ENCODE measurements around the gene ORC2.
"Not testable (repeated sequence)": the region's sequence is repeated elsewhere in the genome, so short reads cannot be mapped to it uniquely, and the experiment has no call there.

The ORC2 gene

GRCh38 chr2:200976710-200977109, 13.2 kb upstream of the ORC2 start:
- H2BK15ac ChIP-seq (ENCODE audit: low read depth, poor library complexity, severe bottlenecking): no peak overlapping the region
- no peak overlapping the region for H3K4me2 ChIP-seq (ENCODE audit: low read length, poor library complexity, severe bottlenecking)
- H3K9ac ChIP-seq (ENCODE audit: low read length): no peak overlapping the region
- H3K18ac ChIP-seq (ENCODE audit: low read depth in 1 of 2, low read length in 2 of 2): no peak overlapping the region
- no peak overlapping the region for H3K4me3 ChIP-seq (ENCODE audit: insufficient read depth in 1 of 2, low read depth in 1 of 2, low read length in 2 of 2)
- H2AK5ac ChIP-seq (ENCODE audit: low read length, severe bottlenecking): no peak overlapping the region
- DNase-seq: no peak
- no peak overlapping the region for H2BK12ac ChIP-seq (ENCODE audit: low read length in 2 of 2)
- peaks cover 7 to 26% of the 10 kb centered on the region in 2 experiments for H3K36me3 ChIP-seq (ENCODE audit: control insufficient read depth in 1 of 2, insufficient read depth in 2 of 2, low read depth in 1 of 2, low read length in 2 of 2)
- no peak overlapping the region for H2BK120ac ChIP-seq (ENCODE audit: low read depth, low read length)
- no peak overlapping the region for H3K4ac ChIP-seq (ENCODE audit: low read depth in 1 of 2, low read length in 2 of 2)
- H4K8ac ChIP-seq (ENCODE audit: low read length): no peak overlapping the region
- H3K27me3 ChIP-seq (ENCODE audit: control insufficient read depth in 1 of 2, insufficient read depth in 1 of 2, low read length in 2 of 2): no peaks in the 10 kb centered on the region
- H2AFZ ChIP-seq (ENCODE audit: low read depth, low read length): no peak overlapping the region
- peaks cover 12% of the 10 kb centered on the region for H3K79me1 ChIP-seq (replicated peaks; ENCODE audit: low read length, poor library complexity, severe bottlenecking)
- H3K27ac ChIP-seq (ENCODE audit: low read length, poor library complexity, severe bottlenecking): no peak overlapping the region
- no peak overlapping the region for H3K14ac ChIP-seq (ENCODE audit: low read length in 2 of 2)
- H3K23ac ChIP-seq (ENCODE audit: low read length in 2 of 2): no peak overlapping the region
- no peak overlapping the region for H2BK5ac ChIP-seq (ENCODE audit: low read depth, low read length, poor library complexity, severe bottlenecking)
- H3K9me3 ChIP-seq (ENCODE audit: control insufficient read depth, low read length): no peaks in the 10 kb centered on the region
- H3K4me1 ChIP-seq (ENCODE audit: control insufficient read depth, insufficient read depth, low read depth, low read length): no peaks in the 10 kb centered on the region
- no peak overlapping the region for H4K91ac ChIP-seq (ENCODE audit: low read length)

GRCh38 chr2:200975672-200976071, 12.2 kb upstream of the ORC2 start:
- H3K27ac ChIP-seq (ENCODE audit: low read length, poor library complexity, severe bottlenecking): no peak overlapping the region
- H3K79me1 ChIP-seq (replicated peaks; ENCODE audit: low read length, poor library complexity, severe bottlenecking): peaks cover 9% of the 10 kb centered on the region
- H2BK120ac ChIP-seq (ENCODE audit: low read depth, low read length): no peak overlapping the region
- DNase-seq: no peak
- no peak overlapping the region for H3K23ac ChIP-seq (ENCODE audit: low read length in 2 of 2)
- H3K4me2 ChIP-seq (ENCODE audit: low read length, poor library complexity, severe bottlenecking): no peak overlapping the region
- H2BK15ac ChIP-seq (ENCODE audit: low read depth, poor library complexity, severe bottlenecking): no peak overlapping the region
- no peaks in the 10 kb centered on the region for H3K4me1 ChIP-seq (ENCODE audit: control insufficient read depth, insufficient read depth, low read depth, low read length)
- H4K8ac ChIP-seq (ENCODE audit: low read length): no peak overlapping the region
- no peak overlapping the region for H2AFZ ChIP-seq (ENCODE audit: low read depth, low read length)
- no peaks in the 10 kb centered on the region for H3K9me3 ChIP-seq (ENCODE audit: control insufficient read depth, low read length)
- H2AK5ac ChIP-seq (ENCODE audit: low read length, severe bottlenecking): no peak overlapping the region
- peaks cover 0 to 16% of the 10 kb centered on the region in 2 experiments for H3K36me3 ChIP-seq (ENCODE audit: control insufficient read depth in 1 of 2, insufficient read depth in 2 of 2, low read depth in 1 of 2, low read length in 2 of 2)
- no peak overlapping the region for H2BK5ac ChIP-seq (ENCODE audit: low read depth, low read length, poor library complexity, severe bottlenecking)
- no peak overlapping the region for H3K4me3 ChIP-seq (ENCODE audit: insufficient read depth in 1 of 2, low read depth in 1 of 2, low read length in 2 of 2)
- no peak overlapping the region for H4K91ac ChIP-seq (ENCODE audit: low read length)
- no peak overlapping the region for H3K14ac ChIP-seq (ENCODE audit: low read length in 2 of 2)
- no peak overlapping the region for H3K9ac ChIP-seq (ENCODE audit: low read length)
- no peak overlapping the region for H3K18ac ChIP-seq (ENCODE audit: low read depth in 1 of 2, low read length in 2 of 2)
- no peaks in the 10 kb centered on the region for H3K27me3 ChIP-seq (ENCODE audit: control insufficient read depth in 1 of 2, insufficient read depth in 1 of 2, low read length in 2 of 2)
- no peak overlapping the region for H2BK12ac ChIP-seq (ENCODE audit: low read length in 2 of 2)
- H3K4ac ChIP-seq (ENCODE audit: low read depth in 1 of 2, low read length in 2 of 2): no peak overlapping the region

DNA sequence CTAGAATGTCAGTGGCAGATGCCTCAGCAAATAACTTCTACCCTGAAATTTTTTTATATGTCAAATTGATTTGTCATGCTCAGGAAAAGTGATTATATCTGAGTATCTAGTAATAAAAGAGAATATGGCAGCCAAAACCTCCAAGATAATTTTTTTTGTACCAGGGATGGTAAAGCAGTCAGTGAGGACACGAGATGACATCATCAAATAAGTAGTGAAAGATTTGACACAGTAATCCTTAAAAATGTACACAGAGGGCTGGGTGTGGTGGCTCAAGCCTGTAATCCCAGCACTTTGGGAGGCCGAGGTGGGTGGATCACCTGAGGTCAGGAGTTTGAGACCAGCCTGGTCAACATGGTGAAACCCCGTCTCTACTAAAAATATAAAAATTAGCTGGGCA, 6.6 kb upstream of the ORC2 start:
- H2AFZ ChIP-seq (ENCODE audit: low read depth, low read length); H4K8ac ChIP-seq (ENCODE audit: low read length); H2BK12ac ChIP-seq (ENCODE audit: low read length in 2 of 2); H2BK120ac ChIP-seq (ENCODE audit: low read depth, low read length); H3K4me2 ChIP-seq (ENCODE audit: low read length, poor library complexity, severe bottlenecking); H2AK5ac ChIP-seq (ENCODE audit: low read length, severe bottlenecking); H3K4me1 ChIP-seq (ENCODE audit: control insufficient read depth, insufficient read depth, low read depth, low read length); DNase-seq; H3K23ac ChIP-seq (ENCODE audit: low read length in 2 of 2); H3K4me3 ChIP-seq (ENCODE audit: insufficient read depth in 1 of 2, low read depth in 1 of 2, low read length in 2 of 2); H3K36me3 ChIP-seq (ENCODE audit: control insufficient read depth in 1 of 2, insufficient read depth in 2 of 2, low read depth in 1 of 2, low read length in 2 of 2); H3K27ac ChIP-seq (ENCODE audit: low read length, poor library complexity, severe bottlenecking); H4K91ac ChIP-seq (ENCODE audit: low read length); H3K14ac ChIP-seq (ENCODE audit: low read length in 2 of 2); H2BK15ac ChIP-seq (ENCODE audit: low read depth, poor library complexity, severe bottlenecking); H3K9me3 ChIP-seq (ENCODE audit: control insufficient read depth, low read length); H2BK5ac ChIP-seq (ENCODE audit: low read depth, low read length, poor library complexity, severe bottlenecking); H3K9ac ChIP-seq (ENCODE audit: low read length); H3K18ac ChIP-seq (ENCODE audit: low read depth in 1 of 2, low read length in 2 of 2); H3K27me3 ChIP-seq (ENCODE audit: control insufficient read depth in 1 of 2, insufficient read depth in 1 of 2, low read length in 2 of 2); H3K4ac ChIP-seq (ENCODE audit: low read depth in 1 of 2, low read length in 2 of 2): not testable (repeated sequence)
- H3K79me1 ChIP-seq (replicated peaks; ENCODE audit: low read length, poor library complexity, severe bottlenecking): peaks cover 17% of the 10 kb centered on the region
- WGBS: 100% methylated on average over 2 of the region's 3 CpGs

DNA sequence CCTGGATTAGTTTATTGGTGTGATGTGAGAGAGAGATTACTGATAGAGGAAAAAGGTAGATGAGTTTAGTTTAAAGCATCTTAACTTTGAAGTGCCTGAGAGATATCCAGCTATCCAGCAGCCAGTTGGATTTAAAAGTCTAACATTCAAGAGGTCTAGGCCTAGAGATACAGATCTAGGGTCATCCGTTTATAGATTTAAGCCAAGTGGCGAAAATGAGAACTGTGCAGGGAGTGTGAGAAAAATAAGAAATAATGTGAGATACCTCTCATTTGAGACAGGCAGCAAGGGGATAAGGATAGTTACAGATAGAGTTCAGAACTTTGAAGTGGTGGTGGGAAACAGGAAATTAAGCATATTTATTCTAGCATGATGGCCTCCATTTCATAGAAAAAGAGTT, 5.3 kb upstream of the ORC2 start:
- no peak overlapping the region for H3K4ac ChIP-seq (ENCODE audit: low read depth in 1 of 2, low read length in 2 of 2)
- peaks cover 2% of the 10 kb centered on the region for H3K4me1 ChIP-seq (ENCODE audit: control insufficient read depth, insufficient read depth, low read depth, low read length)
- H3K4me3 ChIP-seq (ENCODE audit: insufficient read depth in 1 of 2, low read depth in 1 of 2, low read length in 2 of 2): no peak overlapping the region
- H2BK15ac ChIP-seq (ENCODE audit: low read depth, poor library complexity, severe bottlenecking): no peak overlapping the region
- H2BK120ac ChIP-seq (ENCODE audit: low read depth, low read length): no peak overlapping the region
- H2BK5ac ChIP-seq (ENCODE audit: low read depth, low read length, poor library complexity, severe bottlenecking): no peak overlapping the region
- no peak overlapping the region for H3K9ac ChIP-seq (ENCODE audit: low read length)
- H2BK12ac ChIP-seq (ENCODE audit: low read length in 2 of 2): no peak overlapping the region
- no peak for DNase-seq
- no peak overlapping the region for H3K14ac ChIP-seq (ENCODE audit: low read length in 2 of 2)
- H3K27ac ChIP-seq (ENCODE audit: low read length, poor library complexity, severe bottlenecking): no peak overlapping the region
- no peak overlapping the region for H3K23ac ChIP-seq (ENCODE audit: low read length in 2 of 2)
- no peak overlapping the region for H2AFZ ChIP-seq (ENCODE audit: low read depth, low read length)
- H4K8ac ChIP-seq (ENCODE audit: low read length): no peak overlapping the region
- WGBS: 84% methylated on average over 2 of the region's 2 CpGs
- H3K4me2 ChIP-seq (ENCODE audit: low read length, poor library complexity, severe bottlenecking): no peak overlapping the region
- no peak overlapping the region for H2AK5ac ChIP-seq (ENCODE audit: low read length, severe bottlenecking)
- no peak overlapping the region for H3K18ac ChIP-seq (ENCODE audit: low read depth in 1 of 2, low read length in 2 of 2)
- peaks cover 0 to 4% of the 10 kb centered on the region in 2 experiments for H3K36me3 ChIP-seq (ENCODE audit: control insufficient read depth in 1 of 2, insufficient read depth in 2 of 2, low read depth in 1 of 2, low read length in 2 of 2)
- no peak overlapping the region for H4K91ac ChIP-seq (ENCODE audit: low read length)
- no peaks in the 10 kb centered on the region for H3K9me3 ChIP-seq (ENCODE audit: control insufficient read depth, low read length)
- H3K27me3 ChIP-seq (ENCODE audit: control insufficient read depth in 1 of 2, insufficient read depth in 1 of 2, low read length in 2 of 2): no peaks in the 10 kb centered on the region
- peaks cover 20% of the 10 kb centered on the region for H3K79me1 ChIP-seq (replicated peaks; ENCODE audit: low read length, poor library complexity, severe bottlenecking)
